HUES48 (cell line): Measurements from ENCODE around the gene EPHA4.
A peak's percentile ranks its signal among the peaks of the same experiment; 100 is the strongest.

Experiments used
- H3K27ac ChIP-seq: one replicate; pipeline ENCODE4 v1.7.0; 2013; ENCODE audit warnings: low read depth, low read length, inconsistent platforms
- H3K27me3 ChIP-seq: 2 replicates; pipeline ENCODE4 v1.6.1; 2013; ENCODE audit warnings: mild to moderate bottlenecking, low read length; ENCODE audit not compliant: control insufficient read depth, insufficient read depth
- H3K36me3 ChIP-seq: 2 replicates; pipeline ENCODE4 v1.6.1; 2013; ENCODE audit warnings: low read length; ENCODE audit not compliant: control insufficient read depth, insufficient read depth
- H3K4me1 ChIP-seq: 2 replicates; pipeline ENCODE4 v1.6.1; 2013; ENCODE audit warnings: mild to moderate bottlenecking, low read length; ENCODE audit not compliant: control insufficient read depth, insufficient read depth
- H3K4me3 ChIP-seq: 2 replicates; pipeline ENCODE4 v1.5.1; 2013; ENCODE audit warnings: mild to moderate bottlenecking, low read depth, low read length
- H3K9ac ChIP-seq: 2 replicates; pipeline ENCODE4 v1.6.1; 2013; ENCODE audit warnings: mild to moderate bottlenecking, low read depth, low read length, moderate library complexity
- H3K9me3 ChIP-seq: 2 replicates; pipeline ENCODE4 v1.6.1; 2013; ENCODE audit warnings: low read length; ENCODE audit not compliant: control insufficient read depth, insufficient read depth

The EPHA4 gene

DNA sequence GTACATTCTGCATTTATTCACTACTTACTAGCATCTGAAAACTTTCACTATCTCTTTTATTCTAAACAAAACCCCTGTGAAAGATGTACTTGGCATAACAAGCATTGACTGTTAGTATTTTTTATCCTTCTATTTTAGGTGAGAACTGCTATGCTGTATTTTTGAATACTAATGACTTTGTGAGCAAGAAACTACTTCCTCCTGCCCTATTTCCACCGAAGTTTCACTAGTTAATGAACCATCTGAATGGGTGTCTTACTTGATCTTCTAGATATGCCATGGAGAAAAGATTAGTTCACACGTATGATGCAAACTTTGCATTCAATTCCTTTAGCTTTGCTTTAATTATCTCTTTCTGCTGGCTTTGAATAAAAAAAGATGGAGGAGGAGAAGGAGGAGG, 68.1 kb downstream of the EPHA4 start:
- H3K9ac ChIP-seq: no peak overlapping the region
- no peak overlapping the region for H3K27ac ChIP-seq
- H3K4me1 ChIP-seq: no peaks in the 10 kb centered on the region
- no peaks in the 10 kb centered on the region for H3K9me3 ChIP-seq
- H3K36me3 ChIP-seq: no peaks in the 10 kb centered on the region
- H3K4me3 ChIP-seq: no peak overlapping the region
- no peaks in the 10 kb centered on the region for H3K27me3 ChIP-seq

DNA sequence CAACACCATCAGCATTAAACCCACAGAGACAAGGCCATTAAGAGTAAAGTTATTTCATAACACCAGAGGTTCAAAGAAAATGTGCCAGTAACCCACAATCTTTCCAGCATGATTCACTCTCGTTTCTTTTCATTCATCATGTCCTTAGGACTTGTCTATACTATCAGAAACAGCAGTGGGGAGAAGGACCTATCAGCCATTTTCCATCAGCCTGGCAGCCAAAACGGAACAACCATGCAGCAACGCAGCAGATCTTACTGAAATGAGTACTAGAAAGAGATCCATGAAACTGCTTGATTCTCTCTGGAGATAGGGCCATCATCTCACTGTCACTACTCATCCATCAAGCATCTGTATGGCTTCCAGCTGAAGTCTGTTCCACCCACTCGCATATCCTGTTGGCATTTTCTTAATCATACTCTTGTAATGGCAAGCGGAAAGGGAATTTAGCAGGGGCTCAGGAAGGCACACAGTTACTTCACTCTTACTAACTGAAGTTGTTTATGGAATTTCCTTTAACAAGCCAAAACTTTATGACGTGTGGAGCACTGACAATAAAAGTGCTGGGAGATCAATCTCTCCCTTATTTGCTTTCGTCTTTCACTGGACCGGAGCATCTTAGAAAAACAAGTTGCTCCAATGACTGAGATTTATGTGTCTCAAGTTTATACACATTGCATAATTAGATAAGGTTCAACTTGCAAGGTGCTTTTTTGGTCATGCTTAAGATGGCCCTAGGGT, 69.7 kb downstream of the EPHA4 start:
- no peak overlapping the region for H3K9ac ChIP-seq

DNA sequence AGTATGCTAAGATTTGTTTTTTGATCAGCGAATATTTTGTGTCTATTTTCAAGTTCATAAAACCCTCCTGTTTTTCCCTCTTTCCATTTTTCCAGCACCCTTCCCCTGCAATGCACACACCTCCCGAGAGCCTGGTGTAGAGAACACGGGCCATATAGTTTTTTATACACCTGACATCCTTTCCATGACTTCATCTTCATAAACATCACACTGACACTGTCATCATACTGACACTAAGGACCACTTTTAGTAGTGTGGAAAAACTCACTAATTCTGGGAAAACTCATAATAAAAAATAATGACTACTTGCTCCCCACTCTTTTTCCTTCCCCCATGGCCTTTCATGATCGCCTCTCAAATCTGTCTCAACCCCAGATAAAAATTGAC, 70.2 kb downstream of the EPHA4 start:
- H3K9me3 ChIP-seq: no peaks in the 10 kb centered on the region
- H3K36me3 ChIP-seq: no peaks in the 10 kb centered on the region
- H3K4me1 ChIP-seq: no peaks in the 10 kb centered on the region
- H3K4me3 ChIP-seq: no peak overlapping the region
- no peak overlapping the region for H3K9ac ChIP-seq
- no peaks in the 10 kb centered on the region for H3K27me3 ChIP-seq
- no peak overlapping the region for H3K27ac ChIP-seq

More for the DNA sequence above, 69.7 kb downstream of the EPHA4 start:
- Histone ChIP-seq H3K27ac (no peak overlapping the region), H3K36me3 (no peaks in the 10 kb centered on the region), H3K4me3 (no peak overlapping the region), H3K9me3 (no peaks in the 10 kb centered on the region), H3K4me1 (no peaks in the 10 kb centered on the region), H3K27me3 (no peaks in the 10 kb centered on the region)

DNA sequence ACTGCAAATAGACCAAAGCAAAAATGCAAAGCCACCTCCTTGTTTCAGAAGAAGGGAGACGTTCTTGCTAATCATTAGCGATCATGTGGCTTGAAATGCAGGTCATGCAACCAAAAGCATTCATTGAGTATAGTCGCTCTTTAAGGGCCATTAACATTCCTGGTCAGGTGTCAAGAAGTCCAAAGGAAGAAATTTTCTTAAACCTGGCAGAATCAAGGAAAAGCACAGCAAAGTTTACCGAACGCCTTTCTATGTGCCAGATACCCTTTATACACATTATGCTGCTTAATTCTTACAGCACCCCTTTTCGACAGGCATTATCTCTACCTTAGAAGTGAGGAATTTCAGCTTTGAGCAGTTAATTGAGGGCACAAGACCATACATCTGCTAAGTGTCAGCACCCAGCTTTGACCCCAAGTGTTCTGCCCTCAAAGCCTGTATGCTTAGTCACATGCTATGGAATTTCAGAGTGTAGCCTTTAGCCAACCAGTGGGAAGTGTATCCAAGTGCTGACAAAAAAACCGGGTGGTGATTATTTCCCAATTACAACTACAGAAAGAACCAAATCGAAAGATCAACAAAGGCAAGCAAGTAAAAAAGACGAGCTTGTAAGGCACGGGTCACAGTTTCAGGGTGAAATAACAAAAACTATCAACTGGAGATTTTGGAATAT, 70.8 kb downstream of the EPHA4 start:
- H3K9me3 ChIP-seq: no peaks in the 10 kb centered on the region
- no peaks in the 10 kb centered on the region for H3K36me3 ChIP-seq
- H3K4me1 ChIP-seq: no peaks in the 10 kb centered on the region; the same call in 1 of the 2 replicates
- no peaks in the 10 kb centered on the region for H3K27me3 ChIP-seq
- no peak overlapping the region for H3K9ac ChIP-seq
- H3K4me3 ChIP-seq: no peak overlapping the region
- no peak overlapping the region for H3K27ac ChIP-seq

DNA sequence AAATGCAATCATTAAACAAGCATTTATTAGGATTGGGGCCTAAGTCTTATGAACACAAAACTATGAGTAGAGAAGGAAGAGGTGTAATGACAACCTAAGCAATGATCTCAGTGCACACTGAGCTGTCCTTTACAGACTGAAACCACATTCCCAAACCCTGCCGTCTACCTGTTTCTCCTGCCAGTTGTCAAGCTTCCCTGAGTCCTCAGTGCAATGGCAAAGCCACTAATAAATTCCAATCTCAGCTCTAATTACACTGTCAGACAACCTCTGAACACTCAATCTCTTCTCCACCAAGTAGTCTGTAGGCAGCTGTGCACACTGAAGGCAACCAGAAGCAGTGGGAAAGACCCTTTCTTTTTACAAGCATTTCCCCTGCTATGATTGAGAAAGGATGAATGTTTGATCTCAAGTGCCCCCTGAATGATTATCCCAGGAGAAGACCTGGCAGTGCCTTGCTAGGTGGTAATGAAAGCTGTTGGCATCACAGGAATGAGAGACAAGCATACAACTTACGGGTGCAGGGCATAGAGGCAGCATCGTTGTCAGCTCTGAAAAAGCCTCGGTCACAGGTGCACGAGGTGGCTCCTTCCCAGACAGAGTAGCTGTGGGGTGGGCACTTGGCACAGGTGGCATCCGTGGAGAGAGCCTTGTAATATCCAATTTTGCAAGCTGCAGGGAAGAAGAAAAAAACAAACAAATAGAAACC, 71.4 kb downstream of the EPHA4 start:
- Histone ChIP-seq H3K9ac (no peak overlapping the region), H3K4me1 (peaks cover 7% of the 10 kb centered on the region), H3K36me3 (no peaks in the 10 kb centered on the region), H3K9me3 (no peaks in the 10 kb centered on the region), H3K4me3 (no peak overlapping the region), H3K27me3 (no peaks in the 10 kb centered on the region), H3K27ac (no peak overlapping the region)

DNA sequence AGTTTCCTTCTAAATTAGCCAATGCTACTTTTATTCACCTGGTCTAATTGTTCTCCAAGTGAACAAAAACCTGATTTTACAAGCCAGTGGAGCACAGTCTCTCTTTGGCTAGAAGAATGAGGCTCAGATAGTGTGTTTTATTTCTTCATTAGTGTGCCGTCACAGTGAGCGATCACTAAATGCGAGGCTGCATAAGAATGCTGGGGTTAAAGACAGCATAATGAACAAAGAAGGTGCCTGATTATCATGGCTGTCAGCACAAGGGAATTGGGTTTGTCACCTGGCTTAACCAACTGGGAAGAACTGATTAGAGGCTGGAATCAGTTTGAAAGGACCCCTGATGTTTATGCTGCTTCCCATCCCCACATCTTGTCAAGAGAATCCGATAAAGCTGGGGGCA, 76.4 kb downstream of the EPHA4 start:
- no peak overlapping the region for H3K4me3 ChIP-seq
- H3K9ac ChIP-seq: no peak overlapping the region
- H3K9me3 ChIP-seq: no peaks in the 10 kb centered on the region
- peak overlapping the region; percentile 39 for H3K27ac ChIP-seq
- no peaks in the 10 kb centered on the region for H3K27me3 ChIP-seq
- no peaks in the 10 kb centered on the region for H3K36me3 ChIP-seq
- peaks cover 14% of the 10 kb centered on the region for H3K4me1 ChIP-seq

DNA sequence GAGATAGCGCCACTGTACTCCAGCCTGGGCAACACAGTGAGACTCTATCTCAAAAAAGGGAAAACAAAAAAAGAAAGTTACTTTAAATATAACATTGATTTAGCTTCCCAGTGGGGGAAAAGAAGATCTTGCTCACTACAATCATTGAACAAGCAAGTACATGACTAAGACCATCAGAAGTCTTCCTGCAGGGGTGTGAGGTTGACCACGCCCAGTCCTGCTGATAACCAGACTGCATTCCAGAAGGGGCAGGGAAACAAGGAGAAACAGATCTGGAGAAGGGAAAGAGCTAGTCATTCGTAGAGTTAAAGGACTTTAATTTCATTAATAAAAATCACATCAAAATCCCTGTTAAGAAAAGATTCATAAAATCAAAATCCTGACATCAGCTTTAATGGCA, 77.5 kb downstream of the EPHA4 start:
- H3K9ac ChIP-seq: no peak overlapping the region
- H3K27me3 ChIP-seq: no peaks in the 10 kb centered on the region
- no peaks in the 10 kb centered on the region for H3K9me3 ChIP-seq
- H3K27ac ChIP-seq: no peak overlapping the region
- no peak overlapping the region for H3K4me3 ChIP-seq
- peaks cover 14% of the 10 kb centered on the region for H3K4me1 ChIP-seq
- H3K36me3 ChIP-seq: no peaks in the 10 kb centered on the region

DNA sequence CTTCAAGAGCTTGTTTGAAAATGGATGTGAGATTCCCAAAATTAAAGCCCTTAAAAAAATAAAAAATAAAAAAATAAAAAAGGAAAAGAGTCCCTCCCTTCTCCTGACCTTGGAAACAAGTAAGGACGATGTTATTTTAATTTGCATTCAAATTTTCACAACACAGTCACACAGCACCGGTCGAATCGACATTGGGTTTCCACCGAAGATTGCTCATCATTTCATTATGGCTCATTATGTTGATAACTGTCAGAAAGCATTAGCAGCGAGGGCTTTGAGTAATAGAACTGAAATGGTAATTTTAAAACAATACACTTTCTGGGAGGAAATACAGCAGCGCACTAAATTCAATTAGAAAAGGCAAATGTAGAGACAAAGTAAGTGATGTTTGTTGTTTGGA, 78.7 kb downstream of the EPHA4 start:
- Histone ChIP-seq H3K4me1 (peaks cover 14% of the 10 kb centered on the region), H3K27ac (no peak overlapping the region), H3K4me3 (no peak overlapping the region), H3K36me3 (no peaks in the 10 kb centered on the region), H3K9ac (no peak overlapping the region), H3K9me3 (no peaks in the 10 kb centered on the region), H3K27me3 (no peaks in the 10 kb centered on the region)

DNA sequence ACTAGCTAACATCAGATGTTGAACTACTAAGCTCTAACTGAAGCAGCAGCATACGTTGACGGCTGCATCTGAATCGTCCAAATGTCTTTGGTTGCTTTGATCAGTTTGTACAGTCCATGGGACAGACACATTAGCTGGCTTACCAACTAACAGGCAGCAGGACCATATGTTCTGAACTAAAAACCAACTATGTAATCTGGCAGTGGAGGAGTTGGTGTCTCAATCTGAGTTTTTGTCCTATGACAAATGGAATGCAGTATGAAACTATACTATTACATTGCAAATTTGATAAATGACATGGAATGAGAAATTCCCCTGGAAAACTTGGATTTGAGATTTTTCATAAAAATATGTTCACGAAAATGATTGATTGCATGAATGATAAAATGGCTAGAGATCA, 79.5 kb downstream of the EPHA4 start:
- Histone ChIP-seq H3K36me3 (no peaks in the 10 kb centered on the region), H3K4me3 (no peak overlapping the region), H3K4me1 (peaks cover 14% of the 10 kb centered on the region), H3K9me3 (no peaks in the 10 kb centered on the region), H3K27ac (no peak overlapping the region), H3K9ac (no peak overlapping the region), H3K27me3 (no peaks in the 10 kb centered on the region)

DNA sequence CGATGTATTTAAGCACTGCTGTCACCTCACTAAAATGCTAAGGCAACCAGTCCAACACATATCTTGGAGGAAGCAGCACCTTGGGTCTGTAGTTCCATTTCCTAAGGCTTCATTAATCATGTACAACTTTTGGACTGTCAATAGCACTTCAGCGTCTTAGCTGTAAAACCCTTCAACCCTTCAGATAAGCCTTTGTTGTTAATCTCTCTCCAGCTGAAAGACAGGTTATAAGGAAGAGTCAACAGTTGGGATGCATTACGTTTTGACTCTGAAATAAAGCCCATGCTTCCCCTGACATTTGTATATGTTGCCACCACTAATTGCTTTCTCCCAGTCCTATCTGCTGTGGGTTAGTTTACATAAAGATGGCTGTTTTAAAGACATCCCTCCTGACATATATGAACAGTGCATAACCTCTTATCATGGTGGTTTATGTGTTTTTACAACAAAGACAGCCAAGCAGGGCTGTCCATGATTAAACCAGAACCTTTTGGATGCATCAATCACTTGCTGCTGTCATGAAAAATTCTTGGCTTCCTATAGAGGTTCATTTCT, 81.5 kb downstream of the EPHA4 start:
- H3K27me3 ChIP-seq: no peaks in the 10 kb centered on the region
- peaks cover 6% of the 10 kb centered on the region for H3K4me1 ChIP-seq
- no peaks in the 10 kb centered on the region for H3K36me3 ChIP-seq
- no peak overlapping the region for H3K9ac ChIP-seq
- H3K9me3 ChIP-seq: no peaks in the 10 kb centered on the region
- H3K4me3 ChIP-seq: no peak overlapping the region
- H3K27ac ChIP-seq: no peak overlapping the region
